Breast epithelium (tissue), 3 donors: ENCODE measurements around the gene RPA1.

ENCODE experiments used
- POLR2A ChIP-seq: fragments of 450-650 bp; IDR thresholded peaks from one replicate; pipeline ENCODE4 v1.6.1; 2016; ENCODE audit warnings: antibody characterized with exemption, mild to moderate bottlenecking, moderate library complexity
- POLR2AphosphoS5 ChIP-seq, 3 donors: sonication (generic); formaldehyde crosslinking; IDR thresholded peaks; one replicate each; pipeline ENCODE4 v1.6.1; 2017; ENCODE audit warnings: antibody characterized with exemption in 3 of 3
- TF ChIP-seq, protein P1 (sequence below), 3 donors: fragments of 450-650 bp; IDR thresholded peaks; one replicate each; pipeline ENCODE4 v1.5.1; 2016 to 2017; ENCODE audit warnings: antibody characterized with exemption in 3 of 3, mild to moderate bottlenecking in 3 of 3, moderate library complexity in 3 of 3

GRCh38 chr17:1916963-1917715 is 87.3 kb downstream of the RPA1 start:
- TF ChIP-seq POLR2A (no peak), POLR2AphosphoS5 (IDR thresholded peaks at IDR 0.05) (no peak)
- TF ChIP-seq, protein P1, sequence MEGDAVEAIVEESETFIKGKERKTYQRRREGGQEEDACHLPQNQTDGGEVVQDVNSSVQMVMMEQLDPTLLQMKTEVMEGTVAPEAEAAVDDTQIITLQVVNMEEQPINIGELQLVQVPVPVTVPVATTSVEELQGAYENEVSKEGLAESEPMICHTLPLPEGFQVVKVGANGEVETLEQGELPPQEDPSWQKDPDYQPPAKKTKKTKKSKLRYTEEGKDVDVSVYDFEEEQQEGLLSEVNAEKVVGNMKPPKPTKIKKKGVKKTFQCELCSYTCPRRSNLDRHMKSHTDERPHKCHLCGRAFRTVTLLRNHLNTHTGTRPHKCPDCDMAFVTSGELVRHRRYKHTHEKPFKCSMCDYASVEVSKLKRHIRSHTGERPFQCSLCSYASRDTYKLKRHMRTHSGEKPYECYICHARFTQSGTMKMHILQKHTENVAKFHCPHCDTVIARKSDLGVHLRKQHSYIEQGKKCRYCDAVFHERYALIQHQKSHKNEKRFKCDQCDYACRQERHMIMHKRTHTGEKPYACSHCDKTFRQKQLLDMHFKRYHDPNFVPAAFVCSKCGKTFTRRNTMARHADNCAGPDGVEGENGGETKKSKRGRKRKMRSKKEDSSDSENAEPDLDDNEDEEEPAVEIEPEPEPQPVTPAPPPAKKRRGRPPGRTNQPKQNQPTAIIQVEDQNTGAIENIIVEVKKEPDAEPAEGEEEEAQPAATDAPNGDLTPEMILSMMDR (IDR thresholded peaks at IDR 0.05) = no peak
